DOHH2 (cell line): Measurements from ENCODE around the gene S100A3.

ENCODE experiments used
- H3F3A ChIP-seq: fragments of 200-600 bp; sonication (generic), shearing (Covaris generic); 2 replicates; pipeline ENCODE4 v1.6.0; 2016; ENCODE audit warnings: antibody characterized with exemption, mild to moderate bottlenecking; ENCODE audit not compliant: control insufficient read depth, insufficient read depth
- H3K27ac ChIP-seq: fragments of 200-600 bp; sonication (generic); 2 replicates; pipeline ENCODE4 v1.5.1; 2014; ENCODE audit warnings: low read depth, mild to moderate bottlenecking, low read length, moderate library complexity
- H3K27me3 ChIP-seq: fragments of 200-600 bp; sonication (generic); 2 replicates; pipeline ENCODE4 v1.6.1; 2014; ENCODE audit warnings: mild to moderate bottlenecking, low read length, mixed read lengths; ENCODE audit not compliant: control insufficient read depth
- H3K36me3 ChIP-seq: fragments of 200-600 bp; sonication (generic); 2 replicates; pipeline ENCODE4 v1.6.1; 2014; ENCODE audit warnings: mild to moderate bottlenecking, low read length, moderate library complexity, mixed read lengths; ENCODE audit not compliant: control insufficient read depth
- H3K4me1 ChIP-seq: fragments of 200-600 bp; sonication (generic); 2 replicates; pipeline ENCODE4 v1.6.1; 2014; ENCODE audit warnings: mild to moderate bottlenecking, low read length, mixed read lengths; ENCODE audit not compliant: control insufficient read depth
- H3K4me2 ChIP-seq: fragments of 200-600 bp; sonication (generic); 2 replicates; pipeline ENCODE4 v1.6.0; 2014; ENCODE audit warnings: mild to moderate bottlenecking, low read length, moderate library complexity
- H3K4me3 ChIP-seq: fragments of 200-600 bp; sonication (generic); 2 replicates; pipeline ENCODE4 v1.5.1; 2014; ENCODE audit warnings: mild to moderate bottlenecking, low read length, mixed read lengths
- H3K79me2 ChIP-seq: fragments of 200-600 bp; sonication (generic); 2 replicates; pipeline ENCODE4 v1.6.1; 2014; ENCODE audit warnings: mild to moderate bottlenecking, low read length, mixed read lengths; ENCODE audit not compliant: control insufficient read depth
- H3K9me2 ChIP-seq: fragments of 200-600 bp; sonication (generic); replicated peaks from 2 replicates; pipeline ENCODE4 v1.6.1; 2014; ENCODE audit warnings: mild to moderate bottlenecking, low read length, mixed read lengths; ENCODE audit not compliant: control insufficient read depth
- H3K9me3 ChIP-seq: fragments of 200-600 bp; sonication (generic); 2 replicates; pipeline ENCODE4 v1.6.1; 2014; ENCODE audit warnings: antibody characterized with exemption, low read length, mixed read lengths; ENCODE audit not compliant: control insufficient read depth, insufficient read depth
- H4K20me1 ChIP-seq: fragments of 200-600 bp; sonication (generic); 2 replicates; pipeline ENCODE4 v1.6.0; 2014; ENCODE audit warnings: low read depth, mild to moderate bottlenecking, antibody characterized with exemption, low read length, moderate library complexity; ENCODE audit not compliant: control insufficient read depth, insufficient read depth
- CTCF ChIP-seq: fragments of 200-600 bp; sonication (generic); IDR thresholded peaks from one replicate; pipeline ENCODE4 v1.5.1; 2014; ENCODE audit warnings: antibody characterized with exemption, mild to moderate bottlenecking, low read depth, low read length; ENCODE audit not compliant: poor library complexity, severe bottlenecking
- EZH2phosphoT487 ChIP-seq: fragments of 200-600 bp; sonication (generic); IDR thresholded peaks from 2 replicates; pipeline ENCODE4 v1.6.1; 2017; ENCODE audit warnings: borderline replicate concordance, mild to moderate bottlenecking, antibody characterized with exemption, low read length, moderate library complexity, mixed read lengths

The S100A3 gene

DNA sequence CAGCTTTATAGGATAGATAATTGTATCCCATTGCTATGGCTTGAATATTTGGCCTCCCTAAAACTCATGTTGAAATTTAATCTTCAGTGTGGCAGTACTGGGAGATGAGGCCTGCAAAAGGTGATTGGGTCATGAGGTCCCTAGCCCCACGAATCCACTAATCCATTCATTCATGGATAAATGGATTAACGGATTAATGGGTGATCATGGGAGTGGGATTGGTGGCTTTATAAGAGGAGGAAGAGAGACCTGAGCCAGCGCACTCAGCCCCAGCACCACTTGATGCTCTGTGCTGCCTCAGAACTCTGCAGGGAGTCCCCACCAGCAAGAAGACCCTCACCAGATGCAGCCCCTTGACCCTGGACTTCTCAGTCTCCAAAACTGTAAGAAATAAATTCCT is 45.3 kb downstream of the S100A3 start:
- Histone ChIP-seq H3K27me3 (peaks cover 14% of the 10 kb centered on the region), H4K20me1 (no peaks in the 10 kb centered on the region), H3K4me1 (no peaks in the 10 kb centered on the region), H3K9me2 (no peaks in the 10 kb centered on the region), H3K79me2 (no peaks in the 10 kb centered on the region), H3K27ac (no peak overlapping the region), H3K36me3 (no peaks in the 10 kb centered on the region), H3F3A (no peaks in the 10 kb centered on the region), H3K4me2 (no peak overlapping the region), H3K4me3 (no peak overlapping the region), H3K9me3 (no peaks in the 10 kb centered on the region)
- TF ChIP-seq EZH2phosphoT487 (no peak), CTCF (no peak)

GRCh38 chr1:153498746-153499145 is 50.3 kb downstream of the S100A3 start:
- TF ChIP-seq EZH2phosphoT487 (no peak), CTCF (no peak)
- peaks cover 17% of the 10 kb centered on the region for H3K27me3 ChIP-seq
- H3F3A ChIP-seq: no peaks in the 10 kb centered on the region
- no peak overlapping the region for H3K4me3 ChIP-seq
- no peaks in the 10 kb centered on the region for H3K36me3 ChIP-seq
- no peaks in the 10 kb centered on the region for H3K9me2 ChIP-seq
- H3K4me1 ChIP-seq: peaks cover 5% of the 10 kb centered on the region
- no peaks in the 10 kb centered on the region for H3K79me2 ChIP-seq
- no peak overlapping the region for H3K4me2 ChIP-seq
- no peak overlapping the region for H3K27ac ChIP-seq
- no peaks in the 10 kb centered on the region for H4K20me1 ChIP-seq
- H3K9me3 ChIP-seq: no peaks in the 10 kb centered on the region
